Activated naive CD4-positive, alpha-beta T cell (primary cell): ENCODE measurements around the gene BTBD18.

ENCODE experiments used
- DNase-seq, 4 experiments: peaks; one replicate each; lab custom pipeline; 2025; lab: John Stamatoyannopoulos, UW

BTBD18 gene, protein sequence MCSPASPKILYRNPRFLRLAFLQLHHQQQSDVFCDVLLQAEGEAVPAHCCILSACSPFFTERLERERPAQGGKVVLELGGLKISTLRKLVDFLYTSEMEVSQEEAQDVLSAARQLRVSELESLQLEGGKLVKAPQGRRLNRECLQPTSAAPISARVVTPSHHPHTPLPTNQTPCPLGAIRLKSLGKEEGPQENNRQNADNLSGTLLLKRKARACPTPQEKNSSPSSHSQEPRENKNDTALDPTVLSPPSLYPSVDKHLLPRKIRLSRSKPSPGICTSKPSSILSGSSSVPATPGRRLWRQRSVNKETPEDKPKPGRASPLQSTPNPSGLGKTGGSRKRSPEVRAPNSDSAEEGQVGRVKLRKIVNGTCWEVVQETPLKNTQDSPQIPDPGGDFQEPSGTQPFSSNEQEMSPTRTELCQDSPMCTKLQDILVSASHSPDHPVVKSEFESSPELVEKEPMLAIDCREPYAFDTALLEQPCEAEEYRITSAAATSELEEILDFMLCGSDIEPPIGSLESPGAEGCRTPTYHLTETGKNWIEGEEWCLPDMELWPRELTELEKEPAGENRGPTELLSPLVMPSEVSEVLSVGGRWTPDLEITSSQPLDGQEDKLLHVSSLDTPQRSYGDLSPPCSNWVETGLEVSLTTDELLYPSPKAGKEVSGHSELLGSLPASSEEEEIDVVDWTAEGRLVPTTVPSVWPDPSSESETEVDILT

DNA sequence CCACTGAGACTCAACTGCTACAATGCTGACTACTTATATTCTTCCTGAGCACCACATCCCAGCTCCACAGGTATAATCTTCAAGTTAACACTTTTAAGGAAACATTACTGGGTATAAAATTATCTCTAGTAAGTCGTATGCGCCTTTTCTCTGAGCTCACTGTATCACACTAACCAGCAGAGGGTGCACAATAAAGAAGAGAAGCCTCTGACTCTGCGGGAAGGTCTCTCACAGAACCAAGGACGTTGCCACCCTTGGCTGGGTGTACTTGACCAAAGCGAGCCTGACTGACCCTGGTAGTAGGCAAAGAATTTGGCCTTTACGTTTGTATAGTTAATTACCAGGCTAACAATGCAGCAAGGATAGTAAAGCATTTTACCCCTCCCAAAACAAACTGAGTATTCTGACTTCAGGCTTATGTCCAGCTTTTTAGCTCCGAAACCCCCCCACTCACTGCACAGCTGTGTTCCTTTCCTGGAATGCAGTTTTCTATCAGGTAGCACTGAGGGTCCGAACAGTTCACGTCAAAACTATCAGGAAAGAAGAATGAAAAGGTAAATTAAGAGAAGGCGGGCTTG is at the start of gene BTBD18:
Gene BTBD18 (minus strand): TSS at position 144 of the 578 bp plus-strand sequence. CDS start 631 bp downstream, outside the sequence.
- no peak for DNase-seq

DNA sequence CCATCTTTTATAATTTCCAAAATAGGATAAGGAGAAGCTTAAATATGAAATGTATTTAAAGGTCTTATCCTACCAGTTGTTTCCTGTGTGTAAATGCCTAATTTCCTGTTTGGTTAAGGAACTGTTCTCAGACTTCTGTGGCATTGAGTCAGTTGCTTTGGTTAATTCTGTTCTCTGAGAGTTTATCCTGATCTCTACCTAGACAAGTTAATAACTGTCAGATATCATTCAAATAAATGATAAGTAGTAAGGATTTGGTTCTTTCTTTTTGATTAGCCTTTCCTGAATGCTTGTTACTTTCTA is 49.5 kb upstream of the BTBD18 start:
- DNase-seq, result no peak

DNA sequence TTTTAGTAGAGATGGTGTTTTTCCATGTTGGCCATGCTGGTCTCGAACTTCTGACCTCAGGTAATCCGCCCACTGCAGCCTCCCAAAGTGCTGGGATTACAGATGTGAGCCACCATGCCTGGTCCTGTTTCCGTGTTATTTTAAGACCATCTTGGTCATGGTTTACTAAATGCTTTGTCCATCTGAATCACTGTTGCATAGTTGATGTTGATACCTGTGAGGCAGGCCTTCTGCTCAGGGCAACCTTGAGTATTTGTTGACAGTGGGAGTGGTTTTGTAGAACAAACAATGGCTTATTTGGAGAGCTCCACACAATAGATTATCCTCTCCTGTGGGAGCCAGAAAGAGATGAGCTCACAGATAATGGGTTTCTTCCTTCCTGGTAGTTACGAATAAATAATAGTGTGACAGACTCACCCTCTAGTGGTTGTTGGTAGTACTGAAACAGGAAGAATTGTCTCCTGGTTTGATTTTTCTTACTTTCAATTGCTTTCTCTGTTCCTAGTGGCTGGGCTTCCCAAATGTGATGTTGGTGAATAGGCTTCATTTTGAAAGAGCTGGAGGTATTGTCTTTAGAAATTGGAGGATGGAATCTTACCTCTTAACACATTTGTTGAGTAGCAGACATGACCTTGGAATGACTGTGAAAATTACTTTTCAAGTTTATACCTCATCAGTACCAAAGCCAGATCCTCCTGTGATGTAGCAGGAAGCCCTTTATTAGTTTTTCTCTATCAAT is 49.0 kb upstream of the BTBD18 start:
- DNase-seq, result no peak

DNA sequence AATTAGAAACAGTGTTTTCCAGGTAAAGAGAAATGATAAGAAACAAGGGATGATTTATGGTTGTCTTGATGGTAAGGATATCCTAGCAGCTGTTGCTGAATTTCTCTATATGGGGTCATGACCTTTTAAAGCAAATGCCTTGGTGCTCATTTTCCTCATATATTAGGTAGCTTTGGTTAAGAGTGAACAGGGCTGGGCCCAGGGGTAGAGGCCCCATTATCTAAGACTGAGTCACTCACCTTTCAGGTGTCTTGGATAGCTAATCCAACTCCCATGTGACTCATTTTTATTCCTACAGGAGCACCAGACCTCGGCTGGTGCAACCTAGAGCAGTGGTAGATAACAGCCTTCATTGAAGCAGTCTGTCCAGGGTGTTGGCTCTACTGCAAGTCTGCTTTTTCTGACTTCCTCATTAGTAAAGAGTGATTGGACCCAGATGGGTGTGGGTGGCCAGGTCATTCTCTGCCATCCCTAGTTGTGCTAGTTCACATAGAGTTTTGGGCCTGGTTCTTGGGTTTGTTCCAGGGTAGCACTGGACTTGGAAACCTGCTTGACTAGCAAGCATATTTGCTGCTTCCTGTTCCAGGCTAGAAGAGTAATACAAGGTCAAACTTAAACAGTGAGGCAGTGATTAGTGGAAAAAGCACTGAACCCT is 47.4 kb upstream of the BTBD18 start:
- no peak for DNase-seq

DNA sequence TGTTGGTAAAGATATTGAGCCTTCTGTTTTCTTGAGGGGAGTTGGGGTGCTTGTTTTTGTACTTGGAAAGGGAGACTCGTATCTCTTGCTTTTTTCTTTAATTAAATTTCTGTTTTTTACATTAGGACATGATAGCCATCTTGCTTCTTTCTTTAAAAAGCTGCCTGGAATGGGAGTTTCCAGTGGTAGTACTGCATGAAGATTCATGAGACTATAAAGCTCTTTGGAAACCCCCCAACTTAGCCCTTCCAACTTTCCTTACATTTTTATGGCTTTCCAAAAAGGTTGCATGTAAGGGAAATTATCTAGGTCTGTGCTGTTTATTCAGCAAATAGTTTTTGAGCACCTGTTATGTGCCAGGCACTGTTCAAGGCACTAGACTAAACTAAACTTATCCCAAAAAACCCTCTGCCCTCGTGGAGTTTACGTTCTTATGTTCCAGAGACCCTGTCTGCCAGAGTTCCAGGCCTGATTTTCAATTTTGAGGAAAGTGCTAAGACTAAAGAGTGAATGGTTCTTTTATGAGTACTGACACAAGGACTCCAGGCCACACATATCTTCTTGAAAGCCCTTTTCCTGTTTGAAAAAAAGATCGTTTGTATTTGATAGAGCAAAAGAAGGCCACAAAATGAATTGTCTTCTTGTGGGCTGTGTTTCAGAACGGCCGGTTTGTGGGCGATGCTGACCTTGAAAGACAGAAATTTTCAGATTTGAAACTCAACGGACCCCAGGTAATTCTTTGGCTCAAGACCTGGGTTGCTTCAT is 41.9 kb upstream of the BTBD18 start:
- DNase-seq, result no peak

DNA sequence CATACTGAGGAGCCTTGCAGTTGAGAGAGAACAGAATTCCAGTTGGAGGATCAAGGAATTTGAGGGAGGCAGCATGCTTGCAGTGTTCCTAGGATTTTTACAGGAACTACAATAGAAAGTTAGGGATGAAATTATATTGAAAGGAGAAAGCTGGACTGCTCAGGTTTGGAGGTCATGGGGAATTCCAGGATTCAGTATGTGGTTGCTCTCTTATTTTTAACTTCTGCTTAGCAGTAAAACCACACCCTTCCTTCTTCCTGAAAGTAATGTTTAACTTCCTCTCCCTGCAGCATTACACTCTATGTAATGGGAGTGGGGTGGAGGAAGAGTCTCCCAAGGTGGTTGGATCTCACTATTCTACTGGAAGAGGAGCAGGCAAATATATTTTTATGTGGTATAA is 41.3 kb upstream of the BTBD18 start:
- no peak for DNase-seq

DNA sequence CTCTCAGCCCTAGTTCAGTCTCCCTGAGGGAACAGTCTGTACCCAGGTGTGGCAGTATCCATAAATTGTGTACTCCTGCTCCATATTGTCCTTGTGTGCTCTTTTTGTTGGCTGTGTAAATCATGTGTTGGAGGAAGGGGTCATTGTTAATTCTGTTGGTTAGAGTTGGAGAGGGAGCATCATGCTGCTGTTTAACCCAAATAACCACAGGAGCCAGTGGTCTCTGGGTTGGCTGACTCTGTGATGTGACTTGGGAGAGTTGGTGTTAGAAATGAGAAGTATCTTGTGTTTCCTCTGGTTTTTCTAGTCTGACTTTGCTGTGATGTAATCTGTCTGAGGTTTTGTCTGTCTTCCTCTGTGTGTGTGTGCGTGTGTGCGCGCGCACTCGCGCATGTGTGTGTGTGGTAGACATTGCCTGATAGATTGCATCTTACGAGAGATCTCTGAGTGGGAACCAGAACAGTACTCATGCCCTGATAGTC is 40.5 kb upstream of the BTBD18 start:
- peak; percentile 12 to 78 (median 47) for DNase-seq

DNA sequence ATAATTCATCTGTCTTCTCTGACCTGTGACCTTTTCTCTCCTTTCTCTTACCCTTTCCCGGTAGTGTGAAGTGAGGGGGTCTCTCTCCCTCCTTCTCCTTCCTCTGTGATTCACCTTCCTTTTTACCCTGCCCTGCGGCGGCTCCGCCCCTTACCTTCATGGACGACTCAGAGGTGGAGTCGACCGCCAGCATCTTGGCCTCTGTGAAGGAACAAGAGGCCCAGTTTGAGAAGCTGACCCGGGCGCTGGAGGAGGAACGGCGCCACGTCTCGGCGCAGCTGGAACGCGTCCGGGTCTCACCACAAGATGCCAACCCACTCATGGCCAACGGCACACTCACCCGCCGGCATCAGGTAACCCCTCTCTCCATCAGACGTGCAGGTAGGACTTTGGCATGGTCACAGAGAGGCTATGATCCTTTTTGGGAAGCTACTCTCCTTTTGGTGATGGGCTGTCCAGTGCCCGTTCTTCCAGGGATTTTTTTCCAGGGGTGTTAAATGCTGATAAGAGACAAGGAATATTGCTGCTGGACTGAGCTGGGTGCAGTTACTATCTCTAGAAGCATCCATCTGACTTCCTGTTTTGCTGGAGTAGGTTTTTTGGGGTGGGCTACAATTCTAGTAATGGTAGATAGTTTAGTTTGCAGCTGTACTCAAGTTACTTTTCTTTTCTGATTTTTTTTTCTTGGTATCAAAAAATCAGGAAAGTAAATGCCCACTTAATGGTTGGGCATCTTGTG is 39.9 kb upstream of the BTBD18 start:
- no peak for DNase-seq

DNA sequence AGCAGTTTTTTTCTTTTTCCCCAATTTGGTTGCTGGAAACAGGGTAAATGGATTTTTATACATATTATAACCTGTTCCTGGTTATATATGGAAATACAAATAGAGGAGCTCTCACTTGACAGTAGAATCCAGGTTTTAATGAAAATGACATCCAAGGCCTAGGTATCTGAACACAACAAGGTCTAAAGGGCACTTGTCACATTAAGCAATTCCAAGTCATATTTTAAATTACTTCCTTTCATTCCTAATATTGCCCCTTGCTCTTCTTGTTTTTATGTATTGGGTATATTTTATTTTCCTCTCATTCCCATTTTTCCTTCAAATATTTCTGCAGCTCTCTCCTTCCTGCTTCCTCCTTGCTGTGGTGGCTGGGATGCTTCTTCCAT is 37.1 kb upstream of the BTBD18 start:
- DNase-seq, result no peak

DNA sequence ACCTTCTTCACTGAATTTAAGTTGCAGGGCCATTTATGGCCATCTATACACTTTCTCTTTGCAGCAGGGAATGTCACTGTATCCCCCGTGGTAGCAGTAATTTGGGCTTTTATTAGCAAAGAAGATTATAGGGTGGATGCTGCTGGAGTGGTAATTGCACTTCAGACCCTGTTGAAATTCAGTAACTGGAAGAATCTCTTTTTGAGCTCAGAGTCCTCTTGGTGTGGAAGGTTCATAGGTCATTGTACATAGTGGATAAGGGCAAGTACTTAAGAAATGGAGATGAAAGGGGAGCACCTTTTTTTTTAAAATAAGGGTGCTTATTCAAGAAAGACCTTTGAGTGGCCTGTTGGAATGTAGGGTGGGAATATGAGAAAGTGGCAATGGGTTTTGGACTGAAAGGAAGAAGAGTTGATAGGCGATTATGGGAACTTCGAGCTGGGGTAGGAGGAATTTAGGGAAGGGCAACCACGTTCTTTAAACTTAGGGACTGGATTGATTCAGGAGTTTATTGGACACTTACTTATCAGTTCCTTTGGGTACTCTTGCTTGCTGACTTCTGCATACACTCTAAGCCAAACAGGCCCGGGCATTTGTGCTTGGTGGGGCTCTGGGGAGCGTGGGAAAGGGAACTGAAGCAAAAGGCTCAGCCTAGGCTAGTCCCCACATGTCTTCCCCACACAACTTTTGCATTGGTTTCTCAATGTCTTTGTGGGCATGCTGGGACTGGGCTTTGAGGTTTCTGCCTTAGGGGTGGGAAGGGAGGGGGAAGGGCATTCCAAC is 36.5 kb upstream of the BTBD18 start:
- DNase-seq, result no peak

DNA sequence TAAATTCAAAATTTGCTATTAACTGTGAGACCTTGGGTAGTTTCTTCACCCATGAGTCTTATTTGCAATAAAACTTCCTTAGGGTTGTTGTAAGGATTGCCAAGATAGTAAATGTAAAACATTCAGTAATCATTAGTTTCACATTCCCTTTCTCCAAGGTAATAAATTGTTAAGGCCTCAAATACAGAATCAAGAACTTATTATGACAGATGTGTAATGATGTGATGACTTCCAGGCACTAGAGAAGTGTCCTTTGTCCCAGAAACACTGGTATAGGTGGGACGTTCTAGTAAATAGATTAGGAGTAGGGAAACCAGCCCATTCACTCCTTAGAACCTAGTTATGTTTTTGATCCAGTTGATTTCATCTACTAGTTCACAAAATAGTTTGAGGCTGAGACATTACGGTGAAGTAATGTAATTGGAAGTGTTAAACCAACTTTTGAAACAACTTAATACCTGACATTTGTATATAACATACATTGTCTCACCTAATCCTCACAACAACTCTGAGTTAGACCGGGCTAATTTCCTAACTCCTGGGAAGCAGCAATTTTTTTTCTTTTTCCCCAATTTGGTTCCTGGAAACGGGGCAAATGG is 35.5 kb upstream of the BTBD18 start:
- DNase-seq, result no peak

DNA sequence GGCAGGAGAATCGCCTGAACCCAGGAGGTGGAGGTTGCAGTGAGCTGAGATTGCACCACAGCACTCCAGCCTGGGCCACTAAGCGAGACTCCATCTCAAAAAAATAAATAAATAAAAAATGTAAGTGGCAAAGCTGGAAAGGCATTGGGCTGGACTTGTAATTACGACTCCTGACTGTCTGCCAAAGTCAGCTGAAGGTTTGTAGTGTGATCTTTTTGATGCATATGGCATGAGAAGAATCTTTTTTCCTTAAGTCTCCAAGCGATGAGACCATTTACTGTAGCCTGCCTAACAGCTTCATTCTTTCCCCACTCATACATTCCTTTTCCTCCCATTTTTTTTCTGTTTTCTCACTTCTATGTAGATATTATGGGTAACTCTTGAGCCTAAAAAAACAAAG is 34.8 kb upstream of the BTBD18 start:
- no peak for DNase-seq

DNA sequence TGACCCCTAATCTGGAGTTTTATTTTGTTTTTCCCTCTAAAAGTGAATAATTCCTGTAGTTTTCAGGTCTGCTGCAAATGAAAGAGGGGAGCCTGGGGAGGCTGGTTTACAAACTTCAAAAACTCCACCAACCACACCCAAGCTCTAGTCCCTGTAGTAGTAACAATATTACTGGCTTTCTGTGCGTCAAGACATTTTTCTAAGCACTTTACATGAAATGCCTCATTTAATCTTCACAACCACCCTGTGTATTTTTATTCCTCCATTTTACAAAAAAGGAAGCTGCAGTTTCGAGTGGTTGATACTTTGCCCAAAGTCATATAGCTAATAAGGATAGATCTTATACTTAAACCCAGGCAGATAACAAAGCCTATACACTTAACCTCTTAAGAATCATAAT is 33.5 kb upstream of the BTBD18 start:
- no peak for DNase-seq

DNA sequence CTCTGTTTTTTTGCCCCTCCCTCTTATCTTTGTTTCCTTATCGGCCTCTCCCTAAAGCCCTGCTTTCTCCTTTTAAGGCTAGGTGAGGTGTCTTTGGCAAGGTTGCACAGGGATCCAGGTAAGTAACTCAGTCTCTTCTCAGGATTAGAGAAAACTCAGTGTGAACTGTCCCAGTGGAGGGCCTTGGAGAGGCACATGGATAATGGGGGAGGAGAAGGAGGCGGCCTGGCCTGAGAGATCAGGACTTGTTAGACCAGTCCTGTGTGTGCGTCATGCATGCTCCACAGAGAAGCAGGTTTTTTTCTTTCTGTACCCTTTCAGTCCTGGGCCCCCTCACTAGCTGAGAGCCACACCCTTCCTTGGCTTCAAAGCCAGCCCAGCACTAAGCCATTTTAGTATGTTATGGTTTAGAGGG is 29.9 kb upstream of the BTBD18 start:
- no peak for DNase-seq

DNA sequence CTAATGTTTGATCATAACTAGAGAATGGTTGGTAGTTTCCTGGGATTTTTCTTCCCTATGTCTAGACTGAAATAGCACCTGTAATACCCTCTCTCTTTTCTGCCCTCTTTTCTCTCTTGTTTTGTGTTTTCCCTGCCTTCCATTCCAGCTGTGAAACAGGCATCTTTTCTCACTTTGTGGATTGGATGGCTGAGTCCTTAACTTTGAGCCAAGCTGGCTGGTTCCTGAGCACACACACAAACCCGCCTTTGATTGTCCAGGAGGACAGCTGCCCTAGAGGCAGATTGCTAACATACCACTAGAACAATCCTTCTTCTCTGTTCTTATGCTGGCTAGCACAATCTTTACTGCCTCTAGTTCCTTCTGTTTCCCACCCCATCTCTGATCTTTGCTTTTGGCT is 27.7 kb upstream of the BTBD18 start:
- DNase-seq, result no peak

DNA sequence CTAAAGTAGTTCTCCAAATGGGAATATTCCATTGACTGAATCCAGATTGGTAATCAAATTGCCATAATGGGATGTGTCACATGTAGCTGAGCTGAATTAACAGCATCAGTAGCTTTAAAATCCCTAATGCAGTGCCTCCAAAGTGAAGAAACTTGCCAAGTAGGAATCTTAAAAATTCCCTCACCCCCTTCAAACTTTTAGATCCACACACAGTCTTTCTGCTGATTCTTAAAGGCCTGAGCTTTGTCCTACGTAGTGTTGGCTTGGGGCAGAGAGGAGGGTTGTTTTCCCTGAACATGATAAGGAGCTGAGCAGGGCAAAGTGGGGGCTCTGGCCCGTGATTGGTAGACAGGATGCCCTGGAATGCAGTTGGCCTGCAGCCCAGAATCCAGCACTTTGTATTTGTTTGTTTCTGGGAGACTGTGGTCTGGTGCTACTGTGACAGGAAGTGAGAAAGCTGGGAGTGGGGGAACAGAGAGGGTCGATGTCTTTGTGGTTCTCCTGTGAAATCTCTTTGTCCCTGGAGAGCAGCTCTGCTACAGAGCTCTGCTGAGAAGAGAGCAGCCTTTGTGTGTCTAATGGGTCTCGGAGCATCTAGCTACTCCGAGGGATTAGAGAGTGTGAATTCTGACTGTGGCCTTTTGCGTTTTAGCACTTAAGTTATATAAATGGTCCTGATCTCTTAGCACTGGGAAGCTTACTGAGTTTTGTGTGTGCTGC is 26.9 kb upstream of the BTBD18 start:
- DNase-seq, result no peak

DNA sequence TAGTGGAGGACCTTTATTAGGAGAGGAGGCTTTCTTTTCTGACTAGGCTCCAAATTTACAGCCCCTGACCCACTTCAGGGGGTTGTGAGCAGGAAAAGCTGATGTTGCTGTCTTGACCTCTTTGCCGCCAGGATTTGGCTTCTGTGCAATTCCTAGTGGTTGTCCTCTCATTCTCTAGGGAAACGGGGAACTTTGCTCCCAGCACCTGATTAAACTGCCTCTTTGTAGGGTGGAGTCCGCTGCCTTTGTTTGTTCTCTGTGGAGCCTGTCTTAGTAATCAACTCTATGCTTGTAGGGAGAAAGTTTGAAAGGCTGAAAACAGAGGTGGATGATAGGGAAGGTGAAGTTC is 26.3 kb upstream of the BTBD18 start:
- no peak for DNase-seq

DNA sequence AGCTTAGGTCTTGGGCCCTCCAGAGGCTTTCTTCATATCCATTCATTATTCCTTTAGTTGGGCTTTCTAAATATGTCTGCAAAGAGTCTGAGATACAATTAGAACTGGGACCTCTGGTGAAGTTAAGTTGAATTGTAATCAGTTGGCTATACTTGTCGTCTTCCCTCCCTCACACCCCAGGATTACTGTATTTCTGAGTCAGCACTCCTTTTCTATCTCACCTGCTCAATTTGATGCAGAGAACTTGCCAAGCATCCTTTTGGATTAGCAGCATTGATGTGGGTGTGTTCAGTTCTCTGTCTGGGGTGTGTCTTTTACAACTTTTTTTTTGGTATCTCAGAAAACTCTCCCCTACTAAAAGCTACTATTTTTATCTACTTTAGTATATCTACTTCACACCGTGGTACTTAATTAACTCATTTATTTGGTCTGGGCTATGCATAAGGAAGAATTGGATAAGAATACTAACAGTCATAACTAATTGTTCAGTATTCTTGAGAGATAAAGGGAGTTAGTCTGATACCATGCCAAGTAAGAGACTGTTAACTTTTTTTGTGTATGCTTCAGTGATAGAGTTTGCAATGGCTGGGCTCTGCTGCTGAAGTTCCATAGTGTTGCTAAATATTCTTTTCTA is 25.1 kb upstream of the BTBD18 start:
- no peak for DNase-seq
